MM.1S (cell line): ENCODE results near the gene DCDC2C.

Experiments
- EZH2 ChIP-seq: fragments of 300-600 bp; sonication (generic); optimal IDR thresholded peaks from 2 replicates; pipeline ENCODE3; 2017; ENCODE audit warnings: low read depth, mild to moderate bottlenecking, antibody characterized with exemption, low read length, mixed read lengths
- EZH2phosphoT487 ChIP-seq: fragments of 300-600 bp; sonication (generic); IDR thresholded peaks from 2 replicates; pipeline ENCODE4 v1.6.1; 2018; ENCODE audit warnings: antibody characterized with exemption, low read length
- TF ChIP-seq, protein P1 (sequence below): fragments of 300-600 bp; sonication (generic); IDR thresholded peaks from 2 replicates; pipeline ENCODE4 v1.5.1; 2016; ENCODE audit warnings: antibody characterized with exemption, low read length, mixed read lengths

DNA sequence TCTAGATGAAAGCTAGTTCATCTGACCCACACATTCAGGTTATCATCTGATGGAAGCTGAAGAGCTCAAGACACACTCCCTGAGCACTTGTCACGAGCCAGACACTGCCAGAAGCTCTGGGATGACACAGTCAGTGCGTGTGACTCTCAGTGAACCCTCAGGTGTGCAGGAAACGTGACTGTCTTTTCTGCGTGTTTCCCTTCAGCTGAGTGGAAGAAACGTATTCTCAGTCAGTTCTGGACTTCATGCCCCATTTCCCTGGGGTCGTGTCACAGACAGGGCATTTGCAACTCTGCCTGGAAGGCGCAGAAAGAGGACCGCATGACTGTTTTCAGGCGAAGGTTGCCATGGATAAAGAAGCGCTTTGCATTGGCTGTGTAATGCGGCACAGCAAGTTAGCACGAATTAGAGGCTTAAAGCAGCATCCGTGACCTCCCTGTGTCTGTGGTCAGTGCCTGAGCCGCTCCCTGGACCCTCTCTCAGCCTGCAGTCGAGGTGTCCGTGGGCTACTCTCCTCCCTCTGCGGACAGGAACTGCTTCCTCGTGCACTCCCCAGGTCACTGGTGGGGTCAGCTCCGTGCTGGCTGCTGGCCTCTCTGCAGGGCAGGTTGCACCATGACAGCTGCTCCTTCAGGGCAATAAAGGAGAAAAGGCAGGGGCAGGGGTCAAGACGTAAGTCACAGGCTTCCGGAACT, 48.7 kb upstream of the DCDC2C start:
- TF ChIP-seq, protein P1, sequence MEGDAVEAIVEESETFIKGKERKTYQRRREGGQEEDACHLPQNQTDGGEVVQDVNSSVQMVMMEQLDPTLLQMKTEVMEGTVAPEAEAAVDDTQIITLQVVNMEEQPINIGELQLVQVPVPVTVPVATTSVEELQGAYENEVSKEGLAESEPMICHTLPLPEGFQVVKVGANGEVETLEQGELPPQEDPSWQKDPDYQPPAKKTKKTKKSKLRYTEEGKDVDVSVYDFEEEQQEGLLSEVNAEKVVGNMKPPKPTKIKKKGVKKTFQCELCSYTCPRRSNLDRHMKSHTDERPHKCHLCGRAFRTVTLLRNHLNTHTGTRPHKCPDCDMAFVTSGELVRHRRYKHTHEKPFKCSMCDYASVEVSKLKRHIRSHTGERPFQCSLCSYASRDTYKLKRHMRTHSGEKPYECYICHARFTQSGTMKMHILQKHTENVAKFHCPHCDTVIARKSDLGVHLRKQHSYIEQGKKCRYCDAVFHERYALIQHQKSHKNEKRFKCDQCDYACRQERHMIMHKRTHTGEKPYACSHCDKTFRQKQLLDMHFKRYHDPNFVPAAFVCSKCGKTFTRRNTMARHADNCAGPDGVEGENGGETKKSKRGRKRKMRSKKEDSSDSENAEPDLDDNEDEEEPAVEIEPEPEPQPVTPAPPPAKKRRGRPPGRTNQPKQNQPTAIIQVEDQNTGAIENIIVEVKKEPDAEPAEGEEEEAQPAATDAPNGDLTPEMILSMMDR = no peak
- TF ChIP-seq EZH2phosphoT487 (no peak), EZH2 (no peak)
